Mammary epithelial cell (primary cell): ENCODE measurements around the gene ZNF750.

Source experiments
- EZH2 ChIP-seq: IDR thresholded peaks from 2 replicates; pipeline ENCODE4 v1.6.1; 2012; ENCODE audit warnings: low read length, inconsistent platforms, borderline replicate concordance
- TF ChIP-seq, protein P1 (sequence below), 2 donors: IDR thresholded peaks in 1 of 2; conservative IDR thresholded peaks in 1 of 2; 2 replicates each; pipeline ENCODE4 v1.5.1; 2011 to 2012; ENCODE audit warnings: inconsistent platforms in 2 of 2, low read length in 2 of 2, mild to moderate bottlenecking in 2 of 2, control low read depth in 1 of 2, low read depth in 1 of 2; ENCODE audit not compliant: insufficient read depth in 1 of 2; ENCODE audit errors: extremely low read depth in 1 of 2

DNA sequence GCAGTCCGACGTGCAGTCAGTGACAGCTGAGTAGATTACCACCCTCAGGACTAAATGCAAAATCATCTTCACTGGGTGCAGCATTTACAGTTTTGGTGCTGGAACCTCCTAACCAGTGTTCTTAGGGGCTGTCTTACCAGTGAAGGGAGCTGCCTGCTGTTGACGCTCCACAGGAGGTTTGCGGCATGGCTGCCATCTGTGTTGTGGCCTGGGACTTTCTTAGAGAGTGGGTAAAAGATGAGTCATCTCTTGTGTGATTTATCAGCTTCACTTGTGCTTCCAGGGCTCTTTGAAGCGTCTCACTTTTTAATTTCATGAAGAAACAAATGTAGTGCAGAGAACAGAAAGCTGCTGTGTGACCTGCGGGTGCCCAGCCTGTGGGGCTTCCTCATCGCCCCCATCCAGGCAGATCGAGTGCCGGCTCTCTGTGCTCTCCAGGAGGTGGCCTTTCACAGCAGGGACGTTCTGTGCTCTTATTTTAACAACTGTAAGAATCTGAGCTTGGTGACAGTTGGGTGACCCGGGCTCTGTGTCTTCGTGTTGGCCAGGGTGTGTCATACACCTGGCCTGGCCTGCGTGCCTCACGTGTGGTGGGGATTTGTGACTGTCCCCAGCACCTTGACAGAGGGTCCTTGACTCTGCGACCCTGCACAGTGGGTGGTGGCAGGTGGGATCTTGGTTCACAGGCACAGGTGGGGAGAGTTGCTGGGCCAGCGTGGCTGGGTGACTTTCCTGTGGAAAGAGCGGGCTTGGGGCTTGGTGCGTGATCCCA, 24.3 kb upstream of the ZNF750 start:
- TF ChIP-seq, protein P1, sequence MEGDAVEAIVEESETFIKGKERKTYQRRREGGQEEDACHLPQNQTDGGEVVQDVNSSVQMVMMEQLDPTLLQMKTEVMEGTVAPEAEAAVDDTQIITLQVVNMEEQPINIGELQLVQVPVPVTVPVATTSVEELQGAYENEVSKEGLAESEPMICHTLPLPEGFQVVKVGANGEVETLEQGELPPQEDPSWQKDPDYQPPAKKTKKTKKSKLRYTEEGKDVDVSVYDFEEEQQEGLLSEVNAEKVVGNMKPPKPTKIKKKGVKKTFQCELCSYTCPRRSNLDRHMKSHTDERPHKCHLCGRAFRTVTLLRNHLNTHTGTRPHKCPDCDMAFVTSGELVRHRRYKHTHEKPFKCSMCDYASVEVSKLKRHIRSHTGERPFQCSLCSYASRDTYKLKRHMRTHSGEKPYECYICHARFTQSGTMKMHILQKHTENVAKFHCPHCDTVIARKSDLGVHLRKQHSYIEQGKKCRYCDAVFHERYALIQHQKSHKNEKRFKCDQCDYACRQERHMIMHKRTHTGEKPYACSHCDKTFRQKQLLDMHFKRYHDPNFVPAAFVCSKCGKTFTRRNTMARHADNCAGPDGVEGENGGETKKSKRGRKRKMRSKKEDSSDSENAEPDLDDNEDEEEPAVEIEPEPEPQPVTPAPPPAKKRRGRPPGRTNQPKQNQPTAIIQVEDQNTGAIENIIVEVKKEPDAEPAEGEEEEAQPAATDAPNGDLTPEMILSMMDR (conservative IDR thresholded peaks at IDR 0.05 in 1 of 2, IDR thresholded peaks at IDR 0.05 in 1 of 2; ENCODE audit: extremely low read depth in 1 of 2, insufficient read depth in 1 of 2, low read depth in 1 of 2, low read length in 2 of 2) = no peak
- no peak for TF ChIP-seq EZH2
